Keratinocyte (primary cell): Measurements from ENCODE around the gene PRR16. TPM values are rescaled to one million over a fixed set of nuclear protein-coding genes. Genes with fewer than 3 reads are reported as not detected.

ENCODE experiments used
- DNase-seq: peaks from one replicate; pipeline ENCODE4 v3.0.0-alpha.2; 2011; ENCODE audit warnings: low read depth, missing footprints, low spot score
- FAIRE-seq: peaks from 2 replicates; lab custom pipeline; 2011; peaks lifted over from hg19 to GRCh38; lab: Jason Lieb, UNC
- H2AFZ ChIP-seq: 2 replicates; pipeline ENCODE4 v1.6.0; 2012; ENCODE audit warnings: low read length, control low read depth, inconsistent platforms; ENCODE audit not compliant: control insufficient read depth
- H3K27ac ChIP-seq: 2 replicates; pipeline ENCODE4 v1.5.1; 2011; ENCODE audit warnings: low read length; ENCODE audit not compliant: control insufficient read depth, insufficient read depth
- H3K27me3 ChIP-seq: 3 replicates; pipeline ENCODE4 v1.6.0; 2011; ENCODE audit warnings: low read length; ENCODE audit not compliant: control insufficient read depth, insufficient read depth; ENCODE audit errors: extremely low read depth
- H3K36me3 ChIP-seq, 2 experiments: 2 replicates in 1 of 2; 3 replicates in 1 of 2; pipeline ENCODE4 v1.5.1; 2011; ENCODE audit warnings: low read length in 2 of 2, mild to moderate bottlenecking in 1 of 2; ENCODE audit not compliant: control insufficient read depth in 2 of 2, insufficient read depth in 2 of 2; ENCODE audit errors: extremely low read depth in 1 of 2
- H3K4me1 ChIP-seq: 3 replicates; pipeline ENCODE4 v1.5.1; 2011; ENCODE audit warnings: low read length; ENCODE audit not compliant: control insufficient read depth, insufficient read depth; ENCODE audit errors: extremely low read depth
- H3K4me2 ChIP-seq: 3 replicates; pipeline ENCODE4 v1.6.0; 2011; ENCODE audit warnings: low read depth, low read length; ENCODE audit not compliant: control insufficient read depth, insufficient read depth; ENCODE audit errors: extremely low read depth
- H3K4me3 ChIP-seq, 3 experiments: fragments of 200-600 bp in 1 of 3; sonication (generic) in 1 of 3; 2 replicates in 2 of 3; 3 replicates in 1 of 3; pipeline ENCODE4 v1.5.1; 2011 to 2016; ENCODE audit warnings: low read length in 3 of 3, mild to moderate bottlenecking in 3 of 3, control low read depth in 2 of 3, inconsistent platforms in 1 of 3, low read depth in 1 of 3, mixed read lengths in 1 of 3, mixed run types in 1 of 3, moderate library complexity in 1 of 3; ENCODE audit not compliant: control insufficient read depth in 2 of 3, insufficient read depth in 2 of 3; ENCODE audit errors: extremely low read depth in 1 of 3
- H3K79me2 ChIP-seq: 2 replicates; pipeline ENCODE4 v1.6.0; 2012; ENCODE audit warnings: low read length; ENCODE audit not compliant: control insufficient read depth, insufficient read depth
- H3K9ac ChIP-seq: 3 replicates; pipeline ENCODE4 v1.6.0; 2011; ENCODE audit warnings: low read length; ENCODE audit not compliant: control insufficient read depth, insufficient read depth; ENCODE audit errors: extremely low read depth
- H3K9me1 ChIP-seq: 3 replicates; pipeline ENCODE4 v1.6.0; 2011; ENCODE audit warnings: low read length; ENCODE audit not compliant: control insufficient read depth, insufficient read depth; ENCODE audit errors: extremely low read depth
- H3K9me3 ChIP-seq: 2 replicates; pipeline ENCODE4 v1.5.1; 2012; ENCODE audit warnings: low read depth, low read length; ENCODE audit not compliant: control insufficient read depth
- H4K20me1 ChIP-seq: 3 replicates; pipeline ENCODE4 v1.6.0; 2011; ENCODE audit warnings: low read length; ENCODE audit not compliant: control insufficient read depth, insufficient read depth; ENCODE audit errors: extremely low read depth
- EZH2 ChIP-seq: IDR thresholded peaks from one replicate; pipeline ENCODE4 v1.6.1; 2012; ENCODE audit warnings: inconsistent platforms, mild to moderate bottlenecking, low read length, moderate library complexity
- dilution Hi-C: fragments of 300-500 bp; cut with MboI; formaldehyde crosslinking; loops from one replicate; pipeline ENCODE4 v1.7.0; 2020; ENCODE audit warnings: low sequenced_read_pairs; ENCODE audit not compliant: extremely low pct_ligation_motif_present
- polyA plus RNA-seq, 5 experiments: library from polyadenylated mRNA; depleted of rRNA in 3 of 5; stranded (reverse) in 3 of 5; stranded (forward) in 1 of 5; unstranded in 1 of 5; fragments of >200 nt; gene quantifications; 1 replicate in 1 of 5; 2 replicates in 3 of 5; 3 replicates in 1 of 5; pipeline versions ENCODE4 v1.2.1 to v1.2.3, GENCODE V29; 2011 to 2012; ENCODE audit warnings: missing spikeins in 2 of 5, low read depth in 1 of 5, low replicate concordance in 1 of 5
- TF ChIP-seq, protein P1 (sequence below), 3 experiments: IDR thresholded peaks in 1 of 3; conservative IDR thresholded peaks in 1 of 3; optimal IDR thresholded peaks in 1 of 3; 2 replicates in 2 of 3; 3 replicates in 1 of 3; pipeline versions ENCODE3 to v1.5.1; 2011; ENCODE audit warnings: low read length in 3 of 3, mild to moderate bottlenecking in 3 of 3, moderate library complexity in 2 of 3, control low read depth in 1 of 3, inconsistent platforms in 1 of 3; ENCODE audit not compliant: insufficient read depth in 2 of 3; ENCODE audit errors: extremely low read depth in 1 of 3

Gene PRR16
- polyA plus RNA-seq, 1 donor (not counting 4 experiments of a cell fraction or from before 2014, with no cell fraction given): 0.05 TPM

DNA sequence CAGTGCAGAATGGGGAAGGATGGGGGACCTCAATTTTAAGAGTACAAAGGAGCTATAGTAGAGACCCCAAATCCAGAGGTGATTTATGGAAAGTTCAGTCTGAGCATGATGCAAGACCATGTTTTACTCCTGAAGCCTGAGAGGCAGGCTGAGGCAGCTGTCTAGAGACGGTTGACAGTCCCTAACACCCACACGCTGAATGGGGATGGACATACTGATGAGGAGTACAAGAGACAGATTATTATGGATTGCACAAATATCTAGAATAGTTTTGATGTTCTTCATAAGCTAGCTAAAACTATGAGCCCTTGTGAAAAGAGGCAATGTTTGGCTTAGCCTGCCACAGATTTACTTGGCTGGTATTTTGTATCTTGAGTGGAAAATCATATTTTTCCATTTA is 64.5 kb downstream of the PRR16 start:
- no peak overlapping the region for H3K9ac ChIP-seq
- H3K4me1 ChIP-seq: no peaks in the 10 kb centered on the region
- dilution Hi-C loops: no loop called here
- DNase-seq (no peak), FAIRE-seq (no peak)
- H3K36me3 ChIP-seq: no peaks in the 10 kb centered on the region
- no peak overlapping the region for H3K4me2 ChIP-seq
- TF ChIP-seq, protein P1, sequence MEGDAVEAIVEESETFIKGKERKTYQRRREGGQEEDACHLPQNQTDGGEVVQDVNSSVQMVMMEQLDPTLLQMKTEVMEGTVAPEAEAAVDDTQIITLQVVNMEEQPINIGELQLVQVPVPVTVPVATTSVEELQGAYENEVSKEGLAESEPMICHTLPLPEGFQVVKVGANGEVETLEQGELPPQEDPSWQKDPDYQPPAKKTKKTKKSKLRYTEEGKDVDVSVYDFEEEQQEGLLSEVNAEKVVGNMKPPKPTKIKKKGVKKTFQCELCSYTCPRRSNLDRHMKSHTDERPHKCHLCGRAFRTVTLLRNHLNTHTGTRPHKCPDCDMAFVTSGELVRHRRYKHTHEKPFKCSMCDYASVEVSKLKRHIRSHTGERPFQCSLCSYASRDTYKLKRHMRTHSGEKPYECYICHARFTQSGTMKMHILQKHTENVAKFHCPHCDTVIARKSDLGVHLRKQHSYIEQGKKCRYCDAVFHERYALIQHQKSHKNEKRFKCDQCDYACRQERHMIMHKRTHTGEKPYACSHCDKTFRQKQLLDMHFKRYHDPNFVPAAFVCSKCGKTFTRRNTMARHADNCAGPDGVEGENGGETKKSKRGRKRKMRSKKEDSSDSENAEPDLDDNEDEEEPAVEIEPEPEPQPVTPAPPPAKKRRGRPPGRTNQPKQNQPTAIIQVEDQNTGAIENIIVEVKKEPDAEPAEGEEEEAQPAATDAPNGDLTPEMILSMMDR (optimal IDR thresholded peaks at IDR 0.05 in 1 of 3, IDR thresholded peaks at IDR 0.05 in 1 of 3, conservative IDR thresholded peaks at IDR 0.05 in 1 of 3; ENCODE audit: extremely low read depth in 1 of 3, insufficient read depth in 2 of 3, low read length in 3 of 3): no peak
- no peak for TF ChIP-seq EZH2
- no peaks in the 10 kb centered on the region for H3K27me3 ChIP-seq
- no peak overlapping the region for H3K27ac ChIP-seq
- H3K4me3 ChIP-seq: no peak overlapping the region
- no peak overlapping the region for H2AFZ ChIP-seq
- no peaks in the 10 kb centered on the region for H4K20me1 ChIP-seq
- no peaks in the 10 kb centered on the region for H3K9me3 ChIP-seq
- no peaks in the 10 kb centered on the region for H3K79me2 ChIP-seq
- H3K9me1 ChIP-seq: no peaks in the 10 kb centered on the region

DNA sequence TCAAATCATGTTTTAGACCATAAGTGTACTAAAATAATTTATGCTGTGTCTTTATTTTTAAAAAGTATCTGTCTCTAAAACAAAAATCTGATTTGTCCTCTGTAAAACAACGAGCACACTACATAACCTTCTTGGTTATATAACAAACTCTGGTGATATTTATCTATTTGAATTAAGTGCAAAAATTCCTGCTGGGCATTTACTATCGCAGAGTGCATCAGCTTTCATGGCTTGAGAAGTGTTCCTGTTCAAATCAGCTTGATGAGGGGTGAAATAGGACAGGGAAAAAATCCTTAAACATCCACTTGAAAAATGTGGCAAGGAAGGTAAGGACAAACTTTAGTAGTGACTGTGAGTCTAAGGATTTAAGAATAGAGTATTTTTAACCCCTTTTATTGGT is 65.3 kb downstream of the PRR16 start:
- DNase-seq: no peak
- H3K36me3 ChIP-seq: no peaks in the 10 kb centered on the region
- no peak overlapping the region for H3K9ac ChIP-seq
- no peak overlapping the region for H3K4me3 ChIP-seq
- H4K20me1 ChIP-seq: no peaks in the 10 kb centered on the region
- dilution Hi-C loops: no loop called here
- FAIRE-seq: no peak
- no peaks in the 10 kb centered on the region for H3K4me1 ChIP-seq
- H3K27me3 ChIP-seq: no peaks in the 10 kb centered on the region
- no peaks in the 10 kb centered on the region for H3K79me2 ChIP-seq
- TF ChIP-seq EZH2: no peak
- TF ChIP-seq, protein P1 (optimal IDR thresholded peaks at IDR 0.05 in 1 of 3, IDR thresholded peaks at IDR 0.05 in 1 of 3, conservative IDR thresholded peaks at IDR 0.05 in 1 of 3; ENCODE audit: extremely low read depth in 1 of 3, insufficient read depth in 2 of 3, low read length in 3 of 3): no peak
- no peak overlapping the region for H2AFZ ChIP-seq
- H3K9me3 ChIP-seq: no peaks in the 10 kb centered on the region
- H3K4me2 ChIP-seq: no peak overlapping the region
- no peak overlapping the region for H3K27ac ChIP-seq
- H3K9me1 ChIP-seq: no peaks in the 10 kb centered on the region
